Skeletal muscle cell (primary cell): ENCODE data around the gene ZRANB2.

Experiments
- DNase-seq: peaks from one replicate; pipeline ENCODE4 v3.0.0-alpha.2; 2010; ENCODE audit warnings: low read depth
- H3K4me3 ChIP-seq: 2 replicates; pipeline ENCODE4 v1.5.1; 2011; ENCODE audit warnings: low read depth, mild to moderate bottlenecking, control low read depth, low read length, moderate library complexity

Gene ZRANB2

GRCh38 chr1:71072273-71072672 lies 8.6 kb downstream of the ZRANB2 start:
- no peak overlapping the region for H3K4me3 ChIP-seq
- DNase-seq = no peak

DNA sequence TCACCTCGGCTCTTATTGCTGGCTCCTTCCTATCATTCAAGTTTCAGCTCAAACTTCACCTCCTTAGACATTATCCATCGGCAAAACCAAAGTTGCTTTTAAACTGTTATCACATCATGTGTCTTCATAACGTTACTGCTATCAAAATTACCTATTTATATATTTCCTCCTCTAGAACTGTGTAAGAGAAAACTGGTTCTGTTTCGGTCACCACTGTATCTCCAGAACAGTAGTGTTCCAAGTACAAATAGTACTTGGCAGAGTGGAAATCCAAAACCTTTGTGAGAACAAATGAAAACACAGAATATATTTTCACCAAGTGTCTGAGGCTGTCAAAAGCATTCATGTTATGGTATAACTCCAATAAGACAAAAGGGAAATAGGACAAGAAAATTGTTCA lies 9.1 kb downstream of the ZRANB2 start:
- DNase-seq = no peak
- no peak overlapping the region for H3K4me3 ChIP-seq

GRCh38 chr1:71068325-71069240 lies 12.3 kb downstream of the ZRANB2 start:
- DNase-seq = no peak

GRCh38 chr1:71054791-71055190 lies 26.0 kb downstream of the ZRANB2 start:
- H3K4me3 ChIP-seq = no peak overlapping the region
- no peak for DNase-seq

More at GRCh38 chr1:71068325-71069240, 12.3 kb downstream of the ZRANB2 start:
- no peak overlapping the region for H3K4me3 ChIP-seq

DNA sequence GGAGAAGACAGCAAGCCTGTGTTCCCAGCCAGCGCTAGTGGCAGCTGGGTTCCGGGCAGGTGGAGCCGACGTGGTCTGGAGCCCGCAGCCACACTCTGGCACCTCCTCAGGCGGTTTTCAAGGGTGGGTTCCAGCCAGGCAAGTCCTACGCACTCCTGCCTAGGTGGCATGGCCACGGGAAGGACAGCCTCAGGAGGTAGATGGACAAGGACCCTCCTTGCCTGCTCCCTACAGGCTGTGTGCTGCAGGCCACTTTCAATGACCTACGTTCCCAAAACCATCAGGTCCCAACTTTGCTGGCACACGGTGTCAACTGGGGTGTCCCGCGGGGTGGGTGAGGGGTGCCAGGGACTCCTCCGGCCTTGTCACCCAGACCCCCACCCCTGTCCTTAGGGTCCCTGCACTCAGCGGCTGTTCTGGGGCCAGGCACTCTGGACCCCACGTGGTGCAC lies 26.5 kb downstream of the ZRANB2 start:
- DNase-seq = no peak
- no peak overlapping the region for H3K4me3 ChIP-seq

DNA sequence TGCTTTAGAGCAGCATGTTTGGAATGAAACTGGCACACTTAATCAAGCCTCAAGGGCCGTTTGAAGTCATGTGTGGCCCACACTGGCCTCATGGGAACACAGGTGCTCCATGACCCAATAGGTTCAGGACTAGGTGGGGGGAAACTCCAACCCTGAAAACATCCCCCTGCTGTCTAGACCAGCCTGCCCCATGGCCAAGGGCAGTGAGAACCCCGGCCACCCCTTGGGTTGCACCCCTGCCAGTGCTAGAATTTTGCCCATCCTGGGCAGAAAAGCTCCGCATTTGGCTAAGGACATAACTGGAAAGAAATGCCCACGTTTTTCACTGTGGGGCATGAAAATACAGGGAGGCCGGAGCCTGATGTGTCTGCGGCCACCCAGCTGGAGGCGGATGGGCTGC lies 27.1 kb downstream of the ZRANB2 start:
- no peak for DNase-seq
- no peak overlapping the region for H3K4me3 ChIP-seq

DNA sequence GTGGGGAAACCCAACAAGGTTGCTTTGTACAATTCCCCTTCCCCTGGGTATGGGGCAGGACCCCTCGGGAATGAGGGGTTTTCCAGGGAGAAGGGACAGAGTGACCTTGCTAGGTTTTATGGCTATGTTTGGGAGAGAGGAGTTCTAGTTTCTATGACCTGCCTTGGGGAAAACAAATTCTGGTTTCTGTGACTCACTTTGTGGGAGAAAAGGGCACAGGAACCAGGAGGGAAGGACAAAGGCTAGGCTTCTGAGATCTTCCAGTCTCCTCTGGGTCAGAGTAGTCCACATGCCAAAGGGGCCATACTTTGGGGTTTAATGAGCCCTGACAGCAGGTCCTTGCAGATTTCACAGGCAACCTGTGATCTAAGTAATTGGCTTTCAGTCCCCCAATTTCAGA lies 27.7 kb downstream of the ZRANB2 start:
- no peak overlapping the region for H3K4me3 ChIP-seq
- DNase-seq = no peak

- peak; percentile 19 for DNase-seq
Observed at GRCh38 chr1:71049951-71050598, 30.8 kb downstream of the ZRANB2 start.

GRCh38 chr1:71047635-71048607 lies 32.9 kb downstream of the ZRANB2 start, which contains the start of gene PTGER3:
Gene PTGER3, minus strand, starts transcription at chr1:71047816. Its CDS starts 239 bp downstream, at chr1:71047577.
- H3K4me3 ChIP-seq = peak within 1 kb of the TSS; percentile 45
- DNase-seq = no peak

More at GRCh38 chr1:71049951-71050598, 30.8 kb downstream of the ZRANB2 start:
- H3K4me3 ChIP-seq = no peak overlapping the region

GRCh38 chr1:71046891-71047634 lies 33.8 kb downstream of the ZRANB2 start:
- no peak for DNase-seq

DNA sequence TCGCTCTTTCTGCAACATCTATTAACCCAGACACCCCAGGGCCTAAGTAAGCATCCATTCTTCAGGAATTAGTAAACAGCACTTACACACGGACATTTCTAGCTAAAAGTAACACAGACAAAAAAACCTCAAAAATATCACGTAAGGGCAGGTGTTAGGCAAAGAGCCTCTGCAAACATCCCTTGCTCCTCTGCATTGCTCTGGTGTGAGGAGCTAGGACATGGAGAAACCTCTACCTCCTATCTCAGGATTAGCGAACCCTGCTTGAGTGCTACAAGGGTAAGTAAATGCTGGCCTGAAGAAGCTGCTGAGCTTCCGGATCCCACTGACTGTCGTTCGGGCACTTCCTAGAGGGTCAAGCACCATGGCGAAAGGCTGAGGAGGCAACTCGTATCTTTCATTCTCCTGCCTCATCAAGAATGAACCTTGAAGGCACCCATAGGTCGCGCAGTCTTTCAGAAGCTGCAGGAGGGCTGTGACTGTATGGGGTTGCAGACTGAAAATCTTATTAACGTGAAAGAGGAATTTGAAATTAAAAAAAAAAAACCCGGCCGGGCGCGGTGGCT lies 35.3 kb downstream of the ZRANB2 start:
- DNase-seq = no peak
- no peak overlapping the region for H3K4me3 ChIP-seq

More at GRCh38 chr1:71046891-71047634, 33.8 kb downstream of the ZRANB2 start:
- H3K4me3 ChIP-seq = peak overlapping the region; percentile 45

- H3K4me3 ChIP-seq = no peak overlapping the region
- DNase-seq = no peak
Observed at GRCh38 chr1:71044833-71045232, 36.0 kb downstream of the ZRANB2 start.

DNA sequence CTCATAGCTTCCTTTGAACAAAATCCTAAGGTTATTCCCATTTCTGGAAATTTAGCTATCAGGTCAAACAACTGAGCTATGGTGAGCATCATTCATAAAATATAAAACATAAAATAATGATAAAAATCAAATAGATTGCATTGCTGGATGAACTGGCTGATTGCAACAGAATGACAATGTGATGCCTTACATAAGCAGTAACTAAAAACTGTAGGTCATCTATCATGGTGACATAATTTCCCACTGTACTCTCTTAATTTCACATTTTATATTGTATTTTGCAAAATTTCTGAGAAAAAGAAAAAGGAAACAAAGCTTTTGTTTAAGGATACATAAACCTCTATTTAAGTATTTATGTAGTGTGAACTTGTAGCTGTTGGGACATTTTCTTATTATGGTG lies 37.8 kb downstream of the ZRANB2 start:
- no peak for DNase-seq
- H3K4me3 ChIP-seq = no peak overlapping the region

- DNase-seq = no peak
- H3K4me3 ChIP-seq = no peak overlapping the region
Observed at GRCh38 chr1:71041806-71042205, 39.0 kb downstream of the ZRANB2 start.

- H3K4me3 ChIP-seq = no peak overlapping the region
- no peak for DNase-seq
Observed at GRCh38 chr1:71039661-71040262, 41.1 kb downstream of the ZRANB2 start.

GRCh38 chr1:71038942-71039341 lies 41.9 kb downstream of the ZRANB2 start:
- no peak for DNase-seq
- no peak overlapping the region for H3K4me3 ChIP-seq

DNA sequence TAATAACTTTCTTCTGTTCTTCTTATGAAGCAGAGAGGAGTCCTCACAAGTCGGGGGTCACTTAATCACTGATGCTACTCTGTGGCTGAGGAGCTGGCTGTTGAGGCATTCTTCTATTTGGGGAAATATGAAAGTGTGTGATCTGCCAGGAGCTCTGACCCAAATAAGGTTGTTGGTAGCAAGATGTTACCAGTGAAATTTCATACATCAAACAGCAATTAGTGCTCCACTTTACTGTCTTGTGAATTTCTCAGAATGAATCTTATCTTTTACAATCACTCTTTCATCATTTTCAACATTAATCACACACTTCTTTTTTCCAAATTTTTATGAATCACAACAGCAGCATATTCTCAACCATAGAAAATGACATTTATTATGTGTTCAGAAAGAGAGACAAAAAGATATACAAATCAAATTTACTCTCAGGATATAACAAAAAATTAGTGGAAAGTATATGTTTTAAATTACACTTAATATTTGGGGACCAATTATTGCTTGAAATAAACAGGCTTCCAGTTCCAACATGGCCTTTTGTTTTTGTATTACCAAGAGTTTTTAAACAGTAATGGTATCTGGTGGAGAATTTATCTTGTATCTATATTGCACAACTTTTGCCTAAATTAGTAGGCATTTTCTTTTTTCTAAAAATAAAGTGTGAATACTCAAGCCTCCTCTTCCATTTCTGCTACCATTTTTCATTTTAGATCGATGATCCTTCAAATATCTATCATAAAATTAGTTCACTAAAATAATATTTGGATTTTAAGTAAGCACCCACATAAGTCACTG lies 42.8 kb downstream of the ZRANB2 start:
- no peak overlapping the region for H3K4me3 ChIP-seq
- DNase-seq = no peak
